Retinal pigment epithelial cell (primary cell): Measurements from ENCODE around the gene MX1.

Source experiments
- DNase-seq: peaks from one replicate; pipeline ENCODE4 v3.0.0-alpha.2; 2010; ENCODE audit warnings: low read depth
- H3K4me3 ChIP-seq: 2 replicates; pipeline ENCODE4 v1.5.1; 2011; ENCODE audit warnings: mild to moderate bottlenecking, low read length, control low read depth, moderate library complexity
- CTCF ChIP-seq: conservative IDR thresholded peaks from 2 replicates; pipeline ENCODE4 v1.5.1; 2011; ENCODE audit warnings: low read depth, low read length, control low read depth, inconsistent platforms

Gene MX1

GRCh38 chr21:41449613-41450012, 23.6 kb downstream of the MX1 start:
- TF ChIP-seq CTCF, result no peak
- DNase-seq, result no peak
- H3K4me3 ChIP-seq, result no peak overlapping the region

GRCh38 chr21:41451753-41452676, 26.0 kb downstream of the MX1 start:
- no peak for DNase-seq
- no peak for TF ChIP-seq CTCF
- no peak overlapping the region for H3K4me3 ChIP-seq

GRCh38 chr21:41453198-41453597, 27.2 kb downstream of the MX1 start:
- no peak for DNase-seq
- no peak for TF ChIP-seq CTCF
- H3K4me3 ChIP-seq, result no peak overlapping the region

GRCh38 chr21:41453761-41454160, 27.7 kb downstream of the MX1 start:
- no peak for TF ChIP-seq CTCF
- no peak for DNase-seq

GRCh38 chr21:41458121-41458520, 32.1 kb downstream of the MX1 start:
- H3K4me3 ChIP-seq, result no peak overlapping the region
- TF ChIP-seq CTCF, result no peak
- no peak for DNase-seq

More at GRCh38 chr21:41453761-41454160, 27.7 kb downstream of the MX1 start:
- H3K4me3 ChIP-seq, result no peak overlapping the region

- no peak for DNase-seq
- H3K4me3 ChIP-seq, result no peak overlapping the region
- TF ChIP-seq CTCF, result no peak
These were observed 32.5 kb downstream of the MX1 start for GRCh38 chr21:41458559-41458958.
